ENCODE results near the gene PLCB4. TPM values are rescaled to one million over a fixed set of nuclear protein-coding genes. Genes with fewer than 3 reads are reported as not detected.

PLCB4 gene
- total RNA-seq, 4 donors from 2014 or later = 6.3 to 24.5 (median 10.4) TPM

- no peaks in the 10 kb centered on the region for H3K27me3 ChIP-seq
- no peaks in the 10 kb centered on the region for H3K9me3 ChIP-seq
- DNase-seq (ENCODE audit: low spot score in 2 of 2) = no peak
- 62% methylated on average over 1 of the region's 1 CpG for WGBS
- TF ChIP-seq CTCF (IDR thresholded peaks at IDR 0.05) (no peak), EP300 (IDR thresholded peaks at IDR 0.05) (no peak), POLR2A (IDR thresholded peaks at IDR 0.05) (no peak), POLR2AphosphoS5 (IDR thresholded peaks at IDR 0.05) (no peak)
- H3K4me1 ChIP-seq = no peaks in the 10 kb centered on the region
- no peaks in the 10 kb centered on the region for H3K36me3 ChIP-seq
- no peak overlapping the region for H3K4me3 ChIP-seq
- no peak overlapping the region for H3K27ac ChIP-seq
These were observed 340.5 kb downstream of the PLCB4 start for GRCh38 chr20:9409352-9409751.

GRCh38 chr20:9409981-9410380 is 341.1 kb downstream of the PLCB4 start:
- no peaks in the 10 kb centered on the region for H3K27me3 ChIP-seq
- no peaks in the 10 kb centered on the region for H3K36me3 ChIP-seq
- WGBS = 73% methylated on average over 2 of the region's 2 CpGs
- no peaks in the 10 kb centered on the region for H3K4me1 ChIP-seq
- H3K9me3 ChIP-seq = no peaks in the 10 kb centered on the region
- H3K27ac ChIP-seq = no peak overlapping the region
- TF ChIP-seq POLR2A (IDR thresholded peaks at IDR 0.05) = no peak
- TF ChIP-seq EP300 (IDR thresholded peaks at IDR 0.05) = no peak
- TF ChIP-seq CTCF (IDR thresholded peaks at IDR 0.05) = no peak
- no peak for TF ChIP-seq POLR2AphosphoS5 (IDR thresholded peaks at IDR 0.05)
- no peak overlapping the region for H3K4me3 ChIP-seq
- no peak for DNase-seq (ENCODE audit: low spot score in 2 of 2)

GRCh38 chr20:9411833-9412232 is 342.9 kb downstream of the PLCB4 start:
- H3K27ac ChIP-seq = no peak overlapping the region
- 87% methylated on average over 1 of the region's 1 CpG for WGBS
- no peaks in the 10 kb centered on the region for H3K9me3 ChIP-seq
- H3K36me3 ChIP-seq = no peaks in the 10 kb centered on the region
- H3K27me3 ChIP-seq = no peaks in the 10 kb centered on the region
- H3K4me1 ChIP-seq = no peaks in the 10 kb centered on the region
- DNase-seq (ENCODE audit: low spot score in 2 of 2) = no peak
- TF ChIP-seq CTCF (IDR thresholded peaks at IDR 0.05) (no peak), POLR2AphosphoS5 (IDR thresholded peaks at IDR 0.05) (no peak)
- no peak overlapping the region for H3K4me3 ChIP-seq

GRCh38 chr20:9412309-9412708 is 343.4 kb downstream of the PLCB4 start:
- Histone ChIP-seq H3K27ac (no peak overlapping the region), H3K9me3 (no peaks in the 10 kb centered on the region), H3K36me3 (no peaks in the 10 kb centered on the region), H3K4me1 (no peaks in the 10 kb centered on the region), H3K27me3 (no peaks in the 10 kb centered on the region), H3K4me3 (no peak overlapping the region)
- DNase-seq (ENCODE audit: low spot score in 2 of 2) = no peak
- no peak for TF ChIP-seq POLR2A (IDR thresholded peaks at IDR 0.05)
- no peak for TF ChIP-seq POLR2AphosphoS5 (IDR thresholded peaks at IDR 0.05)
- TF ChIP-seq EP300 (IDR thresholded peaks at IDR 0.05) = no peak
- TF ChIP-seq CTCF (IDR thresholded peaks at IDR 0.05) = no peak
- 83% methylated on average over 5 of the region's 5 CpGs for WGBS

GRCh38 chr20:9413001-9413400 is 344.1 kb downstream of the PLCB4 start:
- no peaks in the 10 kb centered on the region for H3K9me3 ChIP-seq
- H3K27ac ChIP-seq = no peak overlapping the region
- no peaks in the 10 kb centered on the region for H3K27me3 ChIP-seq

GRCh38 chr20:9415426-9415825 is 346.5 kb downstream of the PLCB4 start:
- Histone ChIP-seq H3K4me1 (no peaks in the 10 kb centered on the region), H3K36me3 (no peaks in the 10 kb centered on the region), H3K4me3 (no peak overlapping the region), H3K9me3 (no peaks in the 10 kb centered on the region), H3K27ac (no peak overlapping the region), H3K27me3 (no peaks in the 10 kb centered on the region)
- 87% methylated on average over 2 of the region's 2 CpGs for WGBS
- DNase-seq (ENCODE audit: low spot score in 2 of 2) = no peak
- TF ChIP-seq CTCF (IDR thresholded peaks at IDR 0.05) (no peak), POLR2A (IDR thresholded peaks at IDR 0.05) (no peak), EP300 (IDR thresholded peaks at IDR 0.05) (no peak), POLR2AphosphoS5 (IDR thresholded peaks at IDR 0.05) (no peak)

More at GRCh38 chr20:9413001-9413400, 344.1 kb downstream of the PLCB4 start:
- DNase-seq (ENCODE audit: low spot score in 2 of 2) = no peak
- Histone ChIP-seq H3K4me3 (no peak overlapping the region), H3K4me1 (no peaks in the 10 kb centered on the region), H3K36me3 (no peaks in the 10 kb centered on the region)
- WGBS = 85% methylated on average over 9 of the region's 10 CpGs
- TF ChIP-seq EP300 (IDR thresholded peaks at IDR 0.05) = no peak
